Stimulated activated naive CD4-positive, alpha-beta T cell treated with Interleukin-2 at 50 U/mL for 16 hours (primary cell): ENCODE results near the gene CLMN.

ENCODE experiments used
- DNase-seq: peaks from one replicate; lab custom pipeline; 2025; lab: John Stamatoyannopoulos, UW

Gene CLMN

DNA sequence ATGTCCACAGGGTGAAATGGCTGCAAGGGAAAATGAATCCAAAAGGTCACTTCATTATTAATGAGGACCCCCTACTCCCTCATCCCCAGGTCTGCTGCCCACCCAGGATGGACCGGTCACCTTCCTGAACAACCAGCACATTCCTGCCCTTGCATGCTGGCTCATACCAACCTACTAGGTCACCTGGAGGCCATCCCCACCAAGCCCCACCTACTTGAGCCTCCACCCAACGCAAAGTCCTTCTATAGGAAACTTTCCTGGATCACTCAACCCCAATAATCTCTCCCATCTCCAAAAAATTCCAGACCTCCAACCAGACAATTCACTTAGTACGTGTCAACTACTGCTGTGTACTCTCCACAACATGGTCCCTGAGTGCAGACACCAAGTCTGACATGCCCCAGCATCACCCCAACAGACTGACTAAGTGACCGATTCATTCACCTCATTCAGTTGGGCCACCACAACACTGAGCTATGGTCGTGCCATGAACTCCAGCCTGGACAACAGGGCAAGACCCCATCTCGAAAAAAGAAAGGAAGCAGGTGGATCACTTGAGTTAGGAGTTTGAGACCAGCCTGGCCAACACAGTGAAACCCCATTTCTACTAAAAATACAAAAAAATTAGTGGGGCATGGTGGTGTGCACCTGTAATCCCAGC lies 18.1 kb downstream of the CLMN start:
- DNase-seq: no peak

GRCh38 chr14:95300697-95301526 lies 18.8 kb downstream of the CLMN start:
- DNase-seq: no peak

DNA sequence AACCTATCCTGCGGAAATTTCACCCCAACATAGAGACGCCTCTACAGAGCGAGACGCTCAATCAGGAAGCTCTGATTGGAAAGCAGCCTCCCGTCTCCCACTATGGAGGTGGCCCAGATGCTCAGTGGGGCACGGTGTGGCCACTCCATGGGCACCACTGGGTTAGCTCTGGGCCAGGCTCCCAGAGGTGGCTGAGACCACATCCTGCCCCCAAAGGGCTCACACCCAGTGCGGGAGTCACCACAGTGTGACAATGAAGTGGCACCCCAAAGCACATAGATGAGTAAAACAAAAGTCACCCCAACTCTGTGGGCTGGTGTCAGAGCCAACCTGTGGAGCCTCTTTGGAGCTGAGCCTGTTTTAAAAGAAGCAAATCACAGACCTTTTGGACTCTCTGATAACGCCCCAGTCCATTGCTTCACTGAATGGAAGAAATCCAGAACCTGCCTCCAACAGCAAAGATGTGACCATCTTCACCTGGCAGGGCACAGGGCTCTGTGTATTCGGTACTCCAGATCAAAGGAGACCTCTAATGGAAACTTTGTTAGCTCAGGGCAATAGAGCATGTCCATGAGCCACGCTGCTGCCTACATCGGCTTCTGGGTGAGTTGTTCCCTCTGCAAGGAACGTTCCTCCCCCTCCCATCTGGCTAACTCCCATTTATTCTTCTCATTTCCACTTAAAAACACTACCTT lies 19.6 kb downstream of the CLMN start:
- no peak for DNase-seq

DNA sequence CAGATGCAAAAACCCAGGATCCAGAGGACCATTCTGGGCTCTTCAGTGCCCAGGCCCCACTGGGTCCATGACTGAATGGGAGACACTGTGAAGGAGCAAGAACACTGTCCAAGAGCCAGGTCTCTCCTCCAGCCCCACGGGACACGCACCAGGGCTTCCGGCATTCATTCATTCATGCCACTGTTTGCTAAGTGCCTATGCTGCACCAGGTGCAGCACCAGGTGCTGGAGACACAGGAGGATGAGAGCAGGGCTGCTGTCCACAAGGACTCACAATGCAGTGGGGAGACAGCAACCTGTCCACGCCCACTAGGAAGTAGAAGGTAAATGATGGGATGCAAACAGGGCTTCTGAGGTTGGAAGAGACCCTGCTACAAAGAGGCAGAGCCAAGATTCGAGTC lies 20.4 kb downstream of the CLMN start:
- no peak for DNase-seq

DNA sequence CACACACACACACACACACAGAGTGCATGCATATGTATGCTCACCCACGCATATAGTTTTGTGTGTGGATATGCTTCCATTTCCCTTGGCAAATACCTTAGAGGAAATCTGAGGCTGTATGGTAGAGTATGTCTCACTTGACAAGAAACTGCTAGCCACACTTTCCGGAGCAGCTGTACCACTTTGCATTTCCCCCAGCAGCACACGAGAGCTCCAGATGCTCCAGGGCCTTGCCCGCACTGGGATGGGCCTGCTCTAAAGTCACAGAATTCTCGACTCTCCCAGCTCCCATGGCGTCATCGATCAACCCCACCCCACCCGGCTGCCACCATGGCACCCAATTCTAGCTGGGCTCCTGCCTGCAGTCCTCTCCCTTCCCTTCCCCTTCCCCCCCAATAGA lies 21.9 kb downstream of the CLMN start:
- DNase-seq: no peak

GRCh38 chr14:95296966-95297365 lies 22.7 kb downstream of the CLMN start:
- DNase-seq: no peak

GRCh38 chr14:95295600-95296376 lies 23.9 kb downstream of the CLMN start:
- no peak for DNase-seq

- DNase-seq: no peak
These were observed 24.7 kb downstream of the CLMN start for GRCh38 chr14:95294834-95295599.

DNA sequence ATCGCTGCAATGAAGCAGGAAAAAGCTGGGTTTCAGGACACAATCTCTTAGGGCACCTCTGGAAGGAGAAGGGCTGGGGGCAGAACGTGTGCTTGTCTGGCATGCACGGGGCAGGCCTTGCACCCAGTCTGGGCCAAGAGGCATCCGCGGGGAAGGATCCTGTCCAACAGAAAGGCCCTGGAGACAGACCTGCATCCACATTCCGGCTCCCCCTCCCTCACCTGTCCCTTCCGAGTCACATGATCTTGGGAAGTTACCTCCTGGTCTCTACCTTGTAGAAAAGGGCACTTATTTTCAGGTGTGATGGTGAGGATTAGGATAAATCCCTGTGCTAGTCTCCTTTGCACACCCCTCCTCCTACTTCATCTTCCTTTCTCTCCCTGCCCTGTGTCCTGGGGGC lies 25.4 kb downstream of the CLMN start:
- no peak for DNase-seq

DNA sequence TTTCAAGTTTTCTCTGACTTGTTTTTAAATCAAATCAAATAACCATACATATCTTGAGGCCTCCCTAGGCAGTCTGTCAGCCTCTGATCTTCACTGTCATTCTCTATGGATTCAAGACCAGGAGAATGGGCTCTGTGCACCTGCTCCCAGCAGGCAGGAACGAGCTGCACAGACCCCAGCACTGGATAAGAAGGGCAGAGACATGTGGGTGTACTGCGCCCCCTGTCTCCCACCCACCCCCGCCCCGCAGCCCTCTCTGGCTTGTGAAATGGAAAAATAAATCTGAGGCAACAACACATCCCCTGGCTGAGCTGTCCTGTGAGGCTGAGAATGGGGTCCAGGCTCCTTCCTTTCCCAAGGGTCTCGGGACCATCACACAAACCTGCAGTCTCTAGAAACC lies 26.3 kb downstream of the CLMN start:
- DNase-seq: no peak

DNA sequence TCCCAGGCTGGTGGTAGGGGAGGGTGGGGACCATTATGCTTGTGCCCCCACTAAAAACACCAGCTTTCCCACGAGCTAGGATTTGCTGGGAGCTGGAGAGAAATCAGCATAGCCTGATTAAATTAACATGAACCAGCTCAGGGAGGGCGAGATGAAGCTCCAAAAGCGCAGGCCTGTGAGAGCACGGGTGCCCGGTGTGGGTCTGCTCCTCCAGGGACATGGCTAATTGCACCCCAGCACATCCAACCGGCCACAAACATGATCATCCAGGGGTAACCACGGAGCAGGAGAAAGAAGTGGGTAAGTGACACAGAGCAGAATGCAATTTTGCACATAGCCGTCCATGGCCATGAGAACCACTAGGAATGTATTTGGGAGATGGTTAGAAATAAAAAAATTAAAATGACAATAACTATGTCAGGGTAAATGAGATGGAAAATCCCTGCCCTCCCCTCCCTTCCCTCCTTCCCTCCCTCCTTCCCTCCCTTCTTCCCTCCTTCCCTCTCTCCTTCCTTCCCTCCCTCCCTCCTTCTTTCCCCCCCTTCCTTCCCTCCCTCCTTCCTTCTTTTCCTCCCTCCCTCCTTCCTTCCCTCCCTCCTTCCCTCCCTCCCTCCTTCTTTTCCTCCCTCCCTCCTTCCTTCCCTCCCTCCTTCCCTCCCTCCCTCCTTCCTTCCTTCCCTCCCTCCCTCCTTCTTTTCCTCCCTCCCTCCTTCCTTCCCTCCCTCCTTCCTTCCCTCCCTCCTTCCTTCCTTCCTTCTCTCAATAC lies 26.9 kb downstream of the CLMN start:
- DNase-seq: no peak

DNA sequence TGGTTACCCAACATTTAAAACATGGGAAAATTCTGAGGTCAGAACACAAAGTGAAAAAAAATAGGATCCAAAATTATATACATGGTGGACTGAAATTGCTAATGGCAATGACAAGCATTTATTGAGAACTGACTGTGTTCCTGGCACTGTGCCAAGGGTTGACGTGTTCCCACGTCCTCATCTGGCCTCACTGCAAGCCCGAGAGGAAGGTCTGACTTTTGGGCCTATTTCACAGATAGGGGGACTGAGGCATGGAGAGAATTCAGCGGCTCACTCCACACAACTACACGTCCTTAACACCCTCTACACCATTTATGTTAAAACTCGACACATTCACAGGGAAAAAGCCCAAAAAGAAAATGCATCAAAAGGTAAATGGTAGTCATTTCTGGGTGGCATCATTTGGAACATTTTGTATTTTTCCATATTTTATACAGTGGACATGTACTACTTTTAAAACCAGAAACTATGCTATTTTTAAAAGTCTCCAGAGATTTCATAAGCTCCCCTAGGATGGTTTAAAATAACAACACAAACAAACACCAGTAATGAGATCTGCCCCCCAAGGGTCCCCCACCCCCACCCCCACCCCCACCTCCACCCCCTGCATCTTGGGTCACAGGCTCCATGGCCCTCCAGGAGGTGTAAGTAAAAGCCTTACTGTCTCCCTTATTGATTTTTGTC lies 27.7 kb downstream of the CLMN start:
- DNase-seq: no peak

GRCh38 chr14:95290871-95291431 lies 28.8 kb downstream of the CLMN start:
- no peak for DNase-seq

- no peak for DNase-seq
These were observed 29.7 kb downstream of the CLMN start for GRCh38 chr14:95290021-95290420.

GRCh38 chr14:95289323-95290010 lies 30.2 kb downstream of the CLMN start:
- DNase-seq: no peak

- DNase-seq: no peak
These were observed 30.9 kb downstream of the CLMN start for GRCh38 chr14:95288672-95289322.

DNA sequence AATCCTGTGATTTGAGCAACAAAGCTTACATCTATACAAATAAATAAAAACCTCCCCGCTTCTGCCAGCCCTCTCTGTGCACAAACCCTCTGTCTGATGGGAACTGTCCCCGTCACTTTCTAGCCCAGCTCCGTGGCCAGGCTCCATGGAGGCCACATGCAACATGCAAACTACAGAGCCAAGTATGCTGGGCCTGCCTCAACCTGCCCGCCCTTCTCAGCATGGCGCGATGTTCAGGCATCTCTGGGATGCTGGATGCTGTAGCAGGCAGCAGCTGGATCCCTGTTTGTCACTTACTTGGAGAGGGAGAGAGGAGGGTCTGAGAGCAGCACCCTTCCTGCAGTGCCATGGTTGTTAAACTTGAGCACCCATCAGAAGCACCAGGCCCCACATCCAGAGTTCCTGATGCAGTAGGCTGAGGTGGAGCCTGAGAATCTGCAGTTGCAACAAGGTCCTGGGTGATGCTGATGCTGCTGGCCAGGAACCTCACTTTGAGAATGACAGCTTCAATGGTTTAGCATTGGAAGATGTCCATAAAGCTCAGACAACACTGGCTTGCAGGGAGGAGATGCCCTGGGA lies 32.4 kb downstream of the CLMN start:
- no peak for DNase-seq

GRCh38 chr14:95286645-95287044 lies 33.1 kb downstream of the CLMN start:
- DNase-seq: no peak
